ENCODE data around the gene SPON2.

Gene SPON2

DNA sequence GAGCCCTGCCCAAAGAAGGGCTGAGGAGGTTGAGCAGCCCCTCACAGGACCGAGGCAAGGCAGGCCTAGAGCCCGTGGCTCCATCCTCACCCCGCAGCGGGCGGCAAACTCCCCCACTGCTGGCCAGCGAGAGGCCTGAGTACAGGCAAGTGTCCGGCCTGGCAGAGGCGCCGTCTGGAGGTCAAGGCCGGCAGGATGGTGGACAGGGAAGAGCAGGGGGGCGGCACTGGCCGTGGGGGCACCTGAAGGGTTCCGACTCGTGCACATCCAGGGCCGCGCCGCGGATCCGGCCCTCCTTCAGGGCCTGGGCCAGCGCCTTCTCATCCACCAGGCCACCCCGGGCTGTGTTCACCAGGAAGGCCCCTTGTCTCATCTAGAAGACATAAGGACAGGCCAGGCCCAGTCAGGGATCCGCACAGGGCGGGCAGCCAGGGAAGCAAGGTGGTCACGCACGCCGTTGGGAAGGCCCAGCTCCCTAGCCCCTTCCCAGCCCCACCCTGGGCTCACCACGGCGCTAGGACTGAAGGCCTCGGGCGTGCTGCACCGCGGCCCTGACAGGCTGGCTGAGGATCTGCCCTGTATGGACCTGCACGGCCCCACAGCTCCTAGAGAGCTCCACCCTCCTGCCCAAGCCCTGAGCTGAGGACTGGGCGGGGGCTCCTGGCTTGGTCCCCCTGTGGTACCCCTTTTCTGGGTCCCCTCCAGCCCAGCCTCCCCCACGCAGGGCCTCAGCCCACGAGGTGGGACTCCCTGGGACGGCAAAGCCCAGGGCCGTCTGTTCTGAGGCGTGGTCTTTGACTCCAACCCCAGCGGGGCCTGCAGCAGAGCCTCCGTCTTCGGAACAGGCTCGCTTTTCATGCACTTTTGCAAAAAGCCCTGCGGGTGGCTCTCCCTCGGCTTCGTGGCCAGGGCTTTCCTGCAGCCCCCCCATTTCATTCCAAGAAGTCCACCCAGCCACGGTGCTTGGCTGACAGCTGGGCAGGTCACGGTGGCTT is 42.0 kb upstream of the SPON2 start:
- no peaks in the 10 kb centered on the region for H3K9me3 ChIP-seq (ENCODE audit: control insufficient read depth in 2 of 2, low read length in 2 of 2)
- peaks cover 45% of the 10 kb centered on the region for H3K4me1 ChIP-seq (ENCODE audit: control insufficient read depth, insufficient read depth, low read length)
- H3K9ac ChIP-seq (ENCODE audit: low read length in 2 of 2), result no peak overlapping the region
- no peak overlapping the region for H3K27ac ChIP-seq (ENCODE audit: low read length)
- H3K36me3 ChIP-seq (ENCODE audit: control insufficient read depth in 2 of 2, insufficient read depth in 2 of 2, low read length in 2 of 2), result peaks cover 13 to 40% of the 10 kb centered on the region in 2 donors
- H3K27me3 ChIP-seq (ENCODE audit: control insufficient read depth in 1 of 2, insufficient read depth in 2 of 2, low read length in 2 of 2), result no peaks in the 10 kb centered on the region
- H3K4me3 ChIP-seq (ENCODE audit: low read length in 2 of 2), result no peak overlapping the region

DNA sequence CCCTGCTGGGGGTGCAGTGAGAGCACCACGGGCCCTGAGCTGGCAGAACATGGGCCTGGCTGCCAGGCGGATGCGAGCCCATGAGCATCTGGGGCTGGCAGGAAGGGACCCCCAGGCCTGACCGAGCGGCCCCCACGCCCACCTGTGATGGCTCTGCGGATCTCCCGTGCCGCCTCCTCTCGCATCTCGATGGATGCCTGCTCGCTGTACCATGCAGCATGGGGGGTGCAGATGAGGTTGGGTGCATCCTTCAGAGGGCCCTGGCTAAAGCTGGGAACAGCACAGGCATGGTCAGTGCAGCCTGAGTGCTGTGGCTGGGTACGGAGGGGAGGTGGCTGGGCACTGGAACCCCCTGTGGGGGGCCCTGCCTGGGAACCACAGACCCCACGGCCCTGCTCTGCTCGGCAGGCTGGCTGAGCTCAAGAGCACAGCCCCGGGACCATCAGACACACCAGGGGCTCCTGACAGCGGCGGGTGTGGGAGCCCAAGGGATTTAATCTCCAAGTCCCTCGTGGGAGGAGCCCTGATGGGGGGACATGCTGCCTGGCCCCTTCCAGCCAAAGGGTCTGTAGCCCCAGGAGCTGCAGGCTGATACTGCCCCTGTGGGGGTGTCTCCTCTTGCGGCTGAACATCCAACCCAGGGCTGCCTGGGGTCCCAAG is 41.1 kb upstream of the SPON2 start:
- Histone ChIP-seq H3K9ac (ENCODE audit: low read length in 2 of 2) (no peak overlapping the region), H3K36me3 (ENCODE audit: control insufficient read depth in 2 of 2, insufficient read depth in 2 of 2, low read length in 2 of 2) (peaks cover 13 to 40% of the 10 kb centered on the region in 2 donors), H3K27ac (ENCODE audit: low read length) (no peak overlapping the region), H3K4me3 (ENCODE audit: low read length in 2 of 2) (no peak overlapping the region), H3K27me3 (ENCODE audit: control insufficient read depth in 1 of 2, insufficient read depth in 2 of 2, low read length in 2 of 2) (no peaks in the 10 kb centered on the region), H3K4me1 (ENCODE audit: control insufficient read depth, insufficient read depth, low read length) (peaks cover 54% of the 10 kb centered on the region), H3K9me3 (ENCODE audit: control insufficient read depth in 2 of 2, low read length in 2 of 2) (no peaks in the 10 kb centered on the region)

GRCh38 chr4:1212546-1213335 is 40.4 kb upstream of the SPON2 start:
- peaks cover 61% of the 10 kb centered on the region for H3K4me1 ChIP-seq (ENCODE audit: control insufficient read depth, insufficient read depth, low read length)
- H3K27ac ChIP-seq (ENCODE audit: low read length), result peak overlapping the region; percentile 37

GRCh38 chr4:1211891-1212545 is 39.6 kb upstream of the SPON2 start:
- no peak overlapping the region for H3K9ac ChIP-seq (ENCODE audit: low read length in 2 of 2)
- H3K36me3 ChIP-seq (ENCODE audit: control insufficient read depth in 2 of 2, insufficient read depth in 2 of 2, low read length in 2 of 2), result peaks cover 13 to 32% of the 10 kb centered on the region in 2 donors
- H3K4me1 ChIP-seq (ENCODE audit: control insufficient read depth, insufficient read depth, low read length), result peaks cover 68% of the 10 kb centered on the region
- peak overlapping the region; percentile 37 for H3K27ac ChIP-seq (ENCODE audit: low read length)
- no peak overlapping the region for H3K4me3 ChIP-seq (ENCODE audit: low read length in 2 of 2)
- no peaks in the 10 kb centered on the region for H3K27me3 ChIP-seq (ENCODE audit: control insufficient read depth in 1 of 2, insufficient read depth in 2 of 2, low read length in 2 of 2)
- H3K9me3 ChIP-seq (ENCODE audit: control insufficient read depth in 2 of 2, low read length in 2 of 2), result no peaks in the 10 kb centered on the region

More at GRCh38 chr4:1212546-1213335, 40.4 kb upstream of the SPON2 start:
- Histone ChIP-seq H3K9ac (ENCODE audit: low read length in 2 of 2) (no peak overlapping the region), H3K27me3 (ENCODE audit: control insufficient read depth in 1 of 2, insufficient read depth in 2 of 2, low read length in 2 of 2) (no peaks in the 10 kb centered on the region), H3K9me3 (ENCODE audit: control insufficient read depth in 2 of 2, low read length in 2 of 2) (no peaks in the 10 kb centered on the region), H3K36me3 (ENCODE audit: control insufficient read depth in 2 of 2, insufficient read depth in 2 of 2, low read length in 2 of 2) (peaks cover 13 to 38% of the 10 kb centered on the region in 2 donors), H3K4me3 (ENCODE audit: low read length in 2 of 2) (no peak overlapping the region)

DNA sequence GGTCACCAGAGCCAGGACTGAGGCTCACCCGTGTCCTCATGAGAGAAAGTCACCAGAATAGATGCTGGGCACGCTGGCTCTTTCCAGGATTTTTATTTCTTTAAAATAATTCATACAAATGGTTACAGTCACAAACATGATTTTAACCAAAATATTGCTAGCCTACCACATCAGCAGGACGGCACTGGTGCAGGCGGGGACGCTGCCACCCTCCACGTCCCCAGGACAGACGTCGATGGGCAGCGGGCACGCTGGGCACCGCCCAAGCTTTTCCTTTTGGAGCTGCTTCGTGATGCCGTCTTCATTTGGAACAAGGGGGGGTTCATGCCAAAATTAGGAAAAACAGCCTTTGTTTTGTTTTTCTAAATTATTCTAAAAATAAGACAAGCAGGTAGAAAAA is 39.0 kb upstream of the SPON2 start:
- H3K27me3 ChIP-seq (ENCODE audit: control insufficient read depth in 1 of 2, insufficient read depth in 2 of 2, low read length in 2 of 2), result no peaks in the 10 kb centered on the region
- no peaks in the 10 kb centered on the region for H3K9me3 ChIP-seq (ENCODE audit: control insufficient read depth in 2 of 2, low read length in 2 of 2)
- peaks cover 13 to 29% of the 10 kb centered on the region in 2 donors for H3K36me3 ChIP-seq (ENCODE audit: control insufficient read depth in 2 of 2, insufficient read depth in 2 of 2, low read length in 2 of 2)
- no peak overlapping the region for H3K9ac ChIP-seq (ENCODE audit: low read length in 2 of 2)
- peaks cover 67% of the 10 kb centered on the region for H3K4me1 ChIP-seq (ENCODE audit: control insufficient read depth, insufficient read depth, low read length)
- no peak overlapping the region for H3K4me3 ChIP-seq (ENCODE audit: low read length in 2 of 2)
- peak overlapping the region; percentile 37 for H3K27ac ChIP-seq (ENCODE audit: low read length)

- Histone ChIP-seq H3K4me3 (ENCODE audit: low read length in 2 of 2) (no peak overlapping the region), H3K9ac (ENCODE audit: low read length in 2 of 2) (no peak overlapping the region), H3K4me1 (ENCODE audit: control insufficient read depth, insufficient read depth, low read length) (peaks cover 67% of the 10 kb centered on the region), H3K9me3 (ENCODE audit: control insufficient read depth in 2 of 2, low read length in 2 of 2) (no peaks in the 10 kb centered on the region), H3K27me3 (ENCODE audit: control insufficient read depth in 1 of 2, insufficient read depth in 2 of 2, low read length in 2 of 2) (no peaks in the 10 kb centered on the region), H3K27ac (ENCODE audit: low read length) (no peak overlapping the region), H3K36me3 (ENCODE audit: control insufficient read depth in 2 of 2, insufficient read depth in 2 of 2, low read length in 2 of 2) (peaks cover 11 to 27% of the 10 kb centered on the region in 2 donors)
Measured at GRCh38 chr4:1210971-1211370, 38.6 kb upstream of the SPON2 start.

DNA sequence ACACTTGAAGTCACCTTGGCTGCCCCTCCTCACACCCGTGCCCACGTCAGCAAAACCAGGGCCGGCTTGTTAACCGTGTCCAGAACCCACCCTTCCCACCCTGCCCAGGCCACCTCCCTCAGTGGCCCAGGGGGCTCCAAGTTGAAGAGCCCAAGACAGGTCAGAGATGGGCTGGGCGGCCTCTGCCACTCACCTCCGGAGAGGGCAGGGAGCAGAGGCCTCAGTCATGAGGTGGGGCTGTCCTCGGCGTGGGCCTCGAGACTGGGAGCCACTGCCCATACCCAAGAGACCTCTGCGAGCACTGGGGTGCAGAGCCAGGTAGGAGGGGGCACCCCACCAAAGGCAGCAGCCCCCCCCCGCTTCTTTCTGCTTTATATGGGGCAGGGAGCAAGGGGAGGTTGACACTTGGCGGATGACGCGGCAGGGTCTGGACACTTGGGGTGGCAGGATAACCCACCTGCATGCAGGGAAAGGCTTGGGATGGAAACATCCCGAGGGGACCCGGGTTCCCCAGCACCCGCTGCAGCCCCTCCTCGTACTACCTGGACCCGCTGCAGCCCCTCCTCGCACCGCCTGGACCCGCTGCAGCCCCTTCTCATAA is 38.0 kb upstream of the SPON2 start:
- no peaks in the 10 kb centered on the region for H3K27me3 ChIP-seq (ENCODE audit: control insufficient read depth in 1 of 2, insufficient read depth in 2 of 2, low read length in 2 of 2)
- peaks cover 6 to 22% of the 10 kb centered on the region in 2 donors for H3K36me3 ChIP-seq (ENCODE audit: control insufficient read depth in 2 of 2, insufficient read depth in 2 of 2, low read length in 2 of 2)
- H3K4me3 ChIP-seq (ENCODE audit: low read length in 2 of 2), result peak overlapping the region in 1 of 2 donors; percentile 8
- peaks cover 65% of the 10 kb centered on the region for H3K4me1 ChIP-seq (ENCODE audit: control insufficient read depth, insufficient read depth, low read length)
- H3K9ac ChIP-seq (ENCODE audit: low read length in 2 of 2), result no peak overlapping the region
- no peak overlapping the region for H3K27ac ChIP-seq (ENCODE audit: low read length)
- H3K9me3 ChIP-seq (ENCODE audit: control insufficient read depth in 2 of 2, low read length in 2 of 2), result no peaks in the 10 kb centered on the region

DNA sequence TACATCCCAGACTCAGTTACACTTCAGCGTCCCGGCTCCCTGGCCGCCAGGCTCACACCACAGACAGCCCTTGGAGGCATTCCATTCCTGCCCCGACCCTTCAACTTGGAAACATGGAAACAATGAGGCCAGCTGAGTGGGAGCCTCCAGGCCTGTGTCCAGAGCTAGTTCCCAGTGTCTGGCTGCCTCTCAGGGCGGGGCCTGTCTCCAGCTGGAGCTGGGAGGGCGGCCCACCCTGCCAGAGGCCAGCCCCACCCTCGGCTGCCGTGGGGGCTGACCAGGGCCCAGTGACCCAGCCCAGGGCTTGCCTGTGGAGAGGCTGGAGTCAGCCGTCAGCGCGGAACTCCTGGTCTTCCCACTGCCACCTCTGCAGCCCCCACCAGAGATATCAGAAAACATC is 37.4 kb upstream of the SPON2 start:
- no peak overlapping the region for H3K9ac ChIP-seq (ENCODE audit: low read length in 2 of 2)
- H3K4me1 ChIP-seq (ENCODE audit: control insufficient read depth, insufficient read depth, low read length), result peaks cover 63% of the 10 kb centered on the region
- peaks cover under 1 to 16% of the 10 kb centered on the region in 2 donors for H3K36me3 ChIP-seq (ENCODE audit: control insufficient read depth in 2 of 2, insufficient read depth in 2 of 2, low read length in 2 of 2)
- no peaks in the 10 kb centered on the region for H3K9me3 ChIP-seq (ENCODE audit: control insufficient read depth in 2 of 2, low read length in 2 of 2)
- H3K27me3 ChIP-seq (ENCODE audit: control insufficient read depth in 1 of 2, insufficient read depth in 2 of 2, low read length in 2 of 2), result no peaks in the 10 kb centered on the region
- no peak overlapping the region for H3K27ac ChIP-seq (ENCODE audit: low read length)
- H3K4me3 ChIP-seq (ENCODE audit: low read length in 2 of 2), result peak overlapping the region in 1 of 2 donors; percentile 8

- no peak overlapping the region for H3K9ac ChIP-seq (ENCODE audit: low read length in 2 of 2)
- H3K4me3 ChIP-seq (ENCODE audit: low read length in 2 of 2), result peak overlapping the region in 1 of 2 donors; percentile 8
- peaks cover 0 to 12% of the 10 kb centered on the region in 2 donors for H3K36me3 ChIP-seq (ENCODE audit: control insufficient read depth in 2 of 2, insufficient read depth in 2 of 2, low read length in 2 of 2)
- H3K27ac ChIP-seq (ENCODE audit: low read length), result no peak overlapping the region
- H3K4me1 ChIP-seq (ENCODE audit: control insufficient read depth, insufficient read depth, low read length), result peaks cover 63% of the 10 kb centered on the region
- no peaks in the 10 kb centered on the region for H3K9me3 ChIP-seq (ENCODE audit: control insufficient read depth in 2 of 2, low read length in 2 of 2)
- no peaks in the 10 kb centered on the region for H3K27me3 ChIP-seq (ENCODE audit: control insufficient read depth in 1 of 2, insufficient read depth in 2 of 2, low read length in 2 of 2)
Measured at GRCh38 chr4:1208970-1209704, 36.8 kb upstream of the SPON2 start.

All from stomach smooth muscle (tissue), 2 donors.